Heart left ventricle (tissue), 13 donors: ENCODE data around the gene CMC2.

Source experiments
- POLR2A ChIP-seq, 2 donors: fragments of 450-650 bp; IDR thresholded peaks; one replicate each; pipeline ENCODE4 v1.6.1; 2017; ENCODE audit warnings: antibody characterized with exemption in 2 of 2, mild to moderate bottlenecking in 2 of 2, moderate library complexity in 2 of 2
- TF ChIP-seq, protein P1 (sequence below), 12 donors: fragments of 200-600 bp; sonication (generic) in 4 of 12; IDR thresholded peaks; one replicate each; pipeline versions ENCODE4 v1.5.0 to v1.8.0; 2018 to 2022; ENCODE audit warnings: antibody characterized with exemption in 12 of 12, mild to moderate bottlenecking in 5 of 12
- donor health status: ischemic (EF 13 %, LVEDD 7.1; RV severe dilation, severe dysfunction).
- donor health status: DM: no; HTN: yes; CAD: no.
- donor health status: DM: no; HTN: no; CAD: no.
- donor health status: ischemic (EF 25% LVEDD 6.9; RV normal size, moderate dysfunction).
- donor health status: ischemic (EF 25% LVEDD 5.7; RV mildly dilated, moderate dysfunction).
- donor health status: ischemic (EF 35%, LVEDD 5.7; RV mildly dilated, moderate dysfunction).
- donor health status: nonischemic (EF 11% LVEDD 7.7; RV severe dilation, severe dysfunction).
- donor health status: DM: yes; HTN: yes; CAD: no.
- donor health status: PGD.
- donor health status: ischemic (EF 29% LVEDD 5.4; RV normal size, mild dysfunction).
- donor health status: nonischemic (EF 23%, LVEDD 6.1; RV moderate dilation, normal function).

DNA sequence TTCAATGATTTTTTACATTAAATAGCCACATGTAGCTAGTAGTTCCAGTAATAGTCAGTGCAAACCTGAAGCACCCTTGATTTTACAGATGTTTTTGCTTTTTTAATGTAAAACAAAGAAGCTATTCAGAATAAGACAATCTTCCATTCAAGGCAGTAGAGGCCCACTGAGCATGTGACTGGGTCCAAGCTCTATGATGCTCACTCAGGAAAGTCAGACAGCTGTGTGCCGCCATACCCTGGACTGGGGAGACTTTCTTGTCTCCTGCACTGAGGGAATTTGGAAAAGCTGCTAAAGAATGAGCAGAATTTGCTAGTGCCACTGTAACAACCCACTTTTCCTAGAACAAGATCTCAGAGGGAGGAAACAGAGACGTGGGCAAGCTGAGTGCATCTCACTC, 11.8 kb upstream of the CMC2 start:
- TF ChIP-seq, protein P1, sequence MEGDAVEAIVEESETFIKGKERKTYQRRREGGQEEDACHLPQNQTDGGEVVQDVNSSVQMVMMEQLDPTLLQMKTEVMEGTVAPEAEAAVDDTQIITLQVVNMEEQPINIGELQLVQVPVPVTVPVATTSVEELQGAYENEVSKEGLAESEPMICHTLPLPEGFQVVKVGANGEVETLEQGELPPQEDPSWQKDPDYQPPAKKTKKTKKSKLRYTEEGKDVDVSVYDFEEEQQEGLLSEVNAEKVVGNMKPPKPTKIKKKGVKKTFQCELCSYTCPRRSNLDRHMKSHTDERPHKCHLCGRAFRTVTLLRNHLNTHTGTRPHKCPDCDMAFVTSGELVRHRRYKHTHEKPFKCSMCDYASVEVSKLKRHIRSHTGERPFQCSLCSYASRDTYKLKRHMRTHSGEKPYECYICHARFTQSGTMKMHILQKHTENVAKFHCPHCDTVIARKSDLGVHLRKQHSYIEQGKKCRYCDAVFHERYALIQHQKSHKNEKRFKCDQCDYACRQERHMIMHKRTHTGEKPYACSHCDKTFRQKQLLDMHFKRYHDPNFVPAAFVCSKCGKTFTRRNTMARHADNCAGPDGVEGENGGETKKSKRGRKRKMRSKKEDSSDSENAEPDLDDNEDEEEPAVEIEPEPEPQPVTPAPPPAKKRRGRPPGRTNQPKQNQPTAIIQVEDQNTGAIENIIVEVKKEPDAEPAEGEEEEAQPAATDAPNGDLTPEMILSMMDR (IDR thresholded peaks at IDR 0.05), result no peak
- no peak for TF ChIP-seq POLR2A (IDR thresholded peaks at IDR 0.05)
